Body of pancreas (tissue), 4 donors: ENCODE measurements around the gene IL18R1.

Experiments used
- POLR2A ChIP-seq, 3 donors: fragments of 450-650 bp; IDR thresholded peaks; one replicate each; pipeline ENCODE4 v1.6.1; 2016; ENCODE audit warnings: antibody characterized with exemption in 3 of 3, mild to moderate bottlenecking in 2 of 3
- TF ChIP-seq, protein P1 (sequence below), 7 experiments: fragments of 450-650 bp in 4 of 7; fragments of 200-600 bp in 3 of 7; sonication (generic) in 3 of 7; IDR thresholded peaks; one replicate each; pipeline ENCODE4 v1.5.1; 2016 to 2019; ENCODE audit warnings: antibody characterized with exemption in 7 of 7

DNA sequence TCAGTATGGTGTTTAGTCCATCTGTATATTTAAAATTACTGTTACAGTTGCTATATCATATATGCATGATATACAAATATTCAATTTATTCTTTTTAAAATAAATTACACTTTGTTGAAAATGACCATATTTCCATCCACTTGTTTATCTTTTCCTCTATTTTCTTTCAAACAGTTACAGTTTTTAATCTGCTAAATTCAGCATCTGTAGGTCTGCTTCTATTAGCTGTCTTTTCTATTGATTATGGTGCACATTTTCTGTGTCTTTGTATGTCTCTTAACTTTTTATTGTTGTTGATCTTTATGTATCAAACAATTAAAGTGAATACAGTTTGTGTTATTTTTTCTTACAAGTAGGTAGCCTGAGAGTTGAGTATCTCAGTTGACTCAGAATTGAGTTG is 28.1 kb downstream of the IL18R1 start:
- TF ChIP-seq, protein P1, sequence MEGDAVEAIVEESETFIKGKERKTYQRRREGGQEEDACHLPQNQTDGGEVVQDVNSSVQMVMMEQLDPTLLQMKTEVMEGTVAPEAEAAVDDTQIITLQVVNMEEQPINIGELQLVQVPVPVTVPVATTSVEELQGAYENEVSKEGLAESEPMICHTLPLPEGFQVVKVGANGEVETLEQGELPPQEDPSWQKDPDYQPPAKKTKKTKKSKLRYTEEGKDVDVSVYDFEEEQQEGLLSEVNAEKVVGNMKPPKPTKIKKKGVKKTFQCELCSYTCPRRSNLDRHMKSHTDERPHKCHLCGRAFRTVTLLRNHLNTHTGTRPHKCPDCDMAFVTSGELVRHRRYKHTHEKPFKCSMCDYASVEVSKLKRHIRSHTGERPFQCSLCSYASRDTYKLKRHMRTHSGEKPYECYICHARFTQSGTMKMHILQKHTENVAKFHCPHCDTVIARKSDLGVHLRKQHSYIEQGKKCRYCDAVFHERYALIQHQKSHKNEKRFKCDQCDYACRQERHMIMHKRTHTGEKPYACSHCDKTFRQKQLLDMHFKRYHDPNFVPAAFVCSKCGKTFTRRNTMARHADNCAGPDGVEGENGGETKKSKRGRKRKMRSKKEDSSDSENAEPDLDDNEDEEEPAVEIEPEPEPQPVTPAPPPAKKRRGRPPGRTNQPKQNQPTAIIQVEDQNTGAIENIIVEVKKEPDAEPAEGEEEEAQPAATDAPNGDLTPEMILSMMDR (IDR thresholded peaks at IDR 0.05): no peak
- TF ChIP-seq POLR2A (IDR thresholded peaks at IDR 0.05): no peak
